HG03520 (cell line): Measurements from ENCODE around the gene ONECUT2.

Experiments used
- ATAC-seq: cut with Tn5 transposase; IDR thresholded peaks from one replicate; pipeline ENCODE4 v1.9.1; 2021; ENCODE audit warnings: mild to moderate bottlenecking, moderate library complexity; ENCODE audit not compliant: unreplicated experiment

The ONECUT2 gene

GRCh38 chr18:57431002-57431382 is 4.2 kb upstream of the ONECUT2 start:
- ATAC-seq = no peak

- ATAC-seq = no peak
These were observed 3.6 kb upstream of the ONECUT2 start for GRCh38 chr18:57431467-57432080.

- no peak for ATAC-seq
These were observed 3.0 kb upstream of the ONECUT2 start for GRCh38 chr18:57432140-57432539.

GRCh38 chr18:57432751-57433400 is 2.3 kb upstream of the ONECUT2 start:
- no peak for ATAC-seq

- ATAC-seq = no peak
These were observed 1.7 kb upstream of the ONECUT2 start for GRCh38 chr18:57433482-57433881.

- ATAC-seq = no peak
These were observed 1.1 kb upstream of the ONECUT2 start for GRCh38 chr18:57433934-57434535.

GRCh38 chr18:57435846-57436190 is 644 bp downstream of the ONECUT2 start:
- no peak for ATAC-seq

GRCh38 chr18:57436191-57436964 is 1.2 kb downstream of the ONECUT2 start:
- no peak for ATAC-seq

- ATAC-seq = no peak
These were observed 1.8 kb downstream of the ONECUT2 start for GRCh38 chr18:57436965-57437333.

GRCh38 chr18:57437402-57437765 is 2.2 kb downstream of the ONECUT2 start:
- ATAC-seq = no peak

- ATAC-seq = peak; percentile 55
These were observed 2.8 kb downstream of the ONECUT2 start for GRCh38 chr18:57437766-57438671.

GRCh38 chr18:57438743-57439608 is 3.8 kb downstream of the ONECUT2 start:
- no peak for ATAC-seq

- ATAC-seq = no peak
These were observed 4.4 kb downstream of the ONECUT2 start for GRCh38 chr18:57439609-57439968.

- ATAC-seq = no peak
These were observed 4.8 kb downstream of the ONECUT2 start for GRCh38 chr18:57439985-57440330.

GRCh38 chr18:57440331-57441070 is 5.3 kb downstream of the ONECUT2 start:
- ATAC-seq = no peak

GRCh38 chr18:57441071-57441794 is 6.1 kb downstream of the ONECUT2 start:
- ATAC-seq = no peak

GRCh38 chr18:57443247-57443646 is 8.1 kb downstream of the ONECUT2 start:
- ATAC-seq = no peak

- no peak for ATAC-seq
These were observed 8.5 kb downstream of the ONECUT2 start for GRCh38 chr18:57443702-57444101.

GRCh38 chr18:57444301-57444759 is 9.2 kb downstream of the ONECUT2 start:
- ATAC-seq = no peak
